Retinal pigment epithelial cell (primary cell): ENCODE data around the gene SAXO2.
"Not testable (repeated sequence)": the region's sequence is repeated elsewhere in the genome, so short reads cannot be mapped to it uniquely, and the experiment has no call there.

ENCODE experiments used
- DNase-seq: peaks from one replicate; pipeline ENCODE4 v3.0.0-alpha.2; 2010; ENCODE audit warnings: low read depth
- H3K4me3 ChIP-seq: 2 replicates; pipeline ENCODE4 v1.5.1; 2011; ENCODE audit warnings: mild to moderate bottlenecking, low read length, control low read depth, moderate library complexity
- CTCF ChIP-seq: conservative IDR thresholded peaks from 2 replicates; pipeline ENCODE4 v1.5.1; 2011; ENCODE audit warnings: low read depth, low read length, control low read depth, inconsistent platforms

The SAXO2 gene

DNA sequence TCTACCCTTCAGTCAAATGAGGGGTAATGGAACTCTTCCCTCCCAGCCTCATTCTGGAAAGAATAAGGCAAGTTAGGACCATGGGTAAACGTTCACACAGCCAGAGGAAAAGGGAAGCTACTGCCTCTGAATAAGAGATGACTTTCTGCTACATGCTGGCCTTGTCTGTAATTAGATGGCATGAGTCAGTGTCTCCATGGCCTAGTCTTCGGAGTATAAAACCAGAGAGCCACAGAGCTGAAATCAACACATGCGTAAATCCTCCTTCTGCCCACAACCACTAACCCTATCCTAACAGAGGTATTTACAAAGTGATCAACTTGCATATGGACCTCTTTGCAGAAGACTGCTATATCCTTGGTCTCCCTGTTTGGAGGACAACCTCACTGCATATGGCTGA lies 14.4 kb upstream of the SAXO2 start:
- H3K4me3 ChIP-seq, DNase-seq: not testable (repeated sequence)

- H3K4me3 ChIP-seq = peak overlapping the region; percentile 78
- not testable (repeated sequence) for DNase-seq
Measured at GRCh38 chr15:82261566-82262421, 824 bp upstream of the SAXO2 start.

DNA sequence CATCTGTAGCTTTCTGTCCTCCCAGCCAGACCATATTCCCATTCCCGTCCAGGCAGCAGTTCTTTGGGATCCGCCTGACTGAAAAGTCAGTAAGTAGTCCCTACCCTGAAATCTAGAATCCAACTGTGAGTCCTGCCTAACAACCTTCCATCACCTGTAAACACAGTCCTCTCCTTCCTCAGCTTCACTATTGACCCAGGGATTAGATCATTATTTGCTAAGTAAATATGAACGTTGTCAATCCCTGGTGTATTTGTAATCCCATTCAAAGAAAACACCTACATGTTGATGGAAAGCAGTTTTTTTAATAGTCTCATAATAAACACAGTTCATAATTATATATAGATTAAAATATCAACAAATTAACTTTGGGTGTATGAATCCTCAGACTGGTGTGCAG lies 732 bp downstream of the SAXO2 start:
- H3K4me3 ChIP-seq = peak overlapping the region; percentile 78
- no peak for DNase-seq
- no peak for TF ChIP-seq CTCF

DNA sequence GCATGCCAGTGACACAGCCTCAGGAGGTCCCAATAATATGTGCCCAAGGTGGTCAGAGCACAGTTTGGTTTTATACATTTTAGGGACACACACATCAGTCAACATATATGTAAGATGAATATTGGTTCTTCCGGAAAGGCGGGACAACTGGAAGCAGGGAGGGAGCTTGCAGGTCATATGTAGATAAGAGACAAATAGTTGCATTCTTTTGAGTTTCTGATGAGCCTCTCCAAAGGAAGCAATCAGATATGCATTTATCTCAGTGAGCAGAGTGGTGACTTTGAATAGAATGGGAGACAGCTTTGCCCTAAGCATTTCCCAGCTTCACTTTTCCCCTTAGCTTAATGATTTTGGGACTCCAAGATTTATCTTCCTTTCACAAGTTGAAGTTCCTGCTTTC lies 4.5 kb downstream of the SAXO2 start:
- H3K4me3 ChIP-seq, DNase-seq: not testable (repeated sequence)

DNA sequence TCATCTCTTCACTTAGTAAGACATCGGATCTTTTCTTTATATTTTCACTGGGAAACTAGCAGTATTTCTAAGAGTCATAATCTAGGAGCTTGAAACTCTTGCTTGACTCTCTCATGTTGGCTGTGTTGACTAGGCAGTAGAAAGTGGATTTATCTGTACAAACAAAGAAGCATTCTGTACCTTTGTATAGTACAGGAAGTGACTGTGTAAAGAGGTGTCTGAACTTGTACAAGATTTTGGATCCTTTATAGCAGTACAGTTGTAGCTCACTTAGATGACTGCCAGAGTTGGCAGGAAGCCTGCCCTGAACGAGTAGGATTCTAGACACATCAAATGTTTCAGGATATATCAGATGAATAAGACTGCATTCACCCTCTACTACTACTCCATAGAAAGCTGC lies 5.8 kb downstream of the SAXO2 start:
- H3K4me3 ChIP-seq, DNase-seq: not testable (repeated sequence)

DNA sequence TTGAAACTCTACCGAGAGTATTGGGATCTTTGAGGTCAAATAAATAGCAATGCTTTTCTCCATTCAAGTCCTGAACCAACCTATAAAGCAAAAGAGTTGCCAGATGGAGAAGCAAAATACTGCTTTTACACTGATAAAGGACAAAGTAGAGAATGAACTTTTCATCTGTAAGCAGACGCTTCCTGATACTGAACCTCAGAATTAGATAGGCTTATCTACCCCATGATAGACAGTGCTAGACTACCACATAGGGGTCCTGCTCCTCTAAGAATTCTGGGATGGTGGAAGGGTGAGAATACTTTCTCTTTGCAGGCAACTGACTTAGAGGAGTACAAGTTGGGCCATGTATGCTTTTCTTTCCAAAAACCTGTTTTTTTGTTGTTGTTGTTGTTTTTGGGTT lies 9.5 kb downstream of the SAXO2 start:
- DNase-seq = no peak
- H3K4me3 ChIP-seq = no peak overlapping the region
- TF ChIP-seq CTCF = no peak

- no peak overlapping the region for H3K4me3 ChIP-seq
- no peak for TF ChIP-seq CTCF
- DNase-seq = no peak
Measured at GRCh38 chr15:82275410-82275809, 12.8 kb downstream of the SAXO2 start.

GRCh38 chr15:82281276-82281675 lies 18.7 kb downstream of the SAXO2 start:
- DNase-seq, H3K4me3 ChIP-seq: not testable (repeated sequence)

DNA sequence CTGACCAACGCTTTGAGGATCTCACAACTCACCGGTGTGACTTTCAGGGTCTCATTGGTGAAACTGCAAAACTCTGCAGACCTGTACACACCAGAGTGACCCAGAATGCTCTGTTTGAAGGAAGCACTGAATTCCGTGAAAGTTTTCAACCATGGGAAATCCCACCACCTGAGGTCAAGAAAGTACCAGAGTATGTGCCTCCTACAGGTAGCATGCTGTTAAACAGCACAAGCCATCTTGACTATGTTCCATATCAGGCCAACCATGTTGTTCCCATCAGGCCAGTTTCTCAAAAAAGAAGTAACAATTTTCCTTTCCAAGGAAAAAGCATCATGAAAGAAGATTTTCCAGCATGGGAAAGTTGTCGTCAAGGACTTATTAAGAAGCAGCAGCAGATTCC lies 19.8 kb downstream of the SAXO2 start:
- DNase-seq, H3K4me3 ChIP-seq: not testable (repeated sequence)

DNA sequence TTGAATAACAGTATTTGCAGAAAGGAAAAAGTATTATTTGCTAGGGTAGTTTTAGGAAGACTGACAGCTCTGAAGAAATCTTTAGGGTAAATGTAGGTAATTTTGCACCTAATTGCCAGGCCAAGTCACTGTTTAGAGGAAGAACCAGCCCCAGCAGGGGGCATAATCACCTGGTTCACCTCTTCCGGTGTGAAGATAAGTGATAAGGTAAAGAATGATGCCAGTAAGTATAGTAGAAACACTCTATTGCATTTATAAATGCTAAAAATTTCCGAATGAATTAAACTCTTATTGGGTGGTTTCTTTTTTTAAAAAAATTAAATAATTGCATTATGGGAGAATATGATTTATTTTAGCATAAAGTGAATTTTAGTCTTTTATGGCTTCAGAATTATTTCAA lies 21.8 kb downstream of the SAXO2 start:
- not testable (repeated sequence) for DNase-seq, H3K4me3 ChIP-seq

- H3K4me3 ChIP-seq, DNase-seq: not testable (repeated sequence)
Measured at GRCh38 chr15:82286475-82286874, 23.9 kb downstream of the SAXO2 start.

- not testable (repeated sequence) for DNase-seq, H3K4me3 ChIP-seq
Measured at GRCh38 chr15:82288202-82288601, 25.6 kb downstream of the SAXO2 start.
